MM.1S (cell line): ENCODE data around the gene CFAP91.

Experiments used
- DNase-seq: peaks from one replicate; pipeline ENCODE4 v3.0.0-alpha.2; 2015
- H2AFZ ChIP-seq: fragments of 300-600 bp; sonication (generic); 2 replicates; pipeline ENCODE4 v1.6.0; 2016; ENCODE audit warnings: antibody characterized with exemption, low read length
- H3F3A ChIP-seq: fragments of 300-600 bp; sonication (generic); 2 replicates; pipeline ENCODE4 v1.6.1; 2016; ENCODE audit warnings: mild to moderate bottlenecking, antibody characterized with exemption, low read length, moderate library complexity, mixed read lengths; ENCODE audit not compliant: insufficient read depth
- H3K27ac ChIP-seq: fragments of 300-600 bp; sonication (generic); 2 replicates; pipeline ENCODE4 v1.5.1; 2016; ENCODE audit warnings: mild to moderate bottlenecking, low read length
- H3K27me3 ChIP-seq: fragments of 300-600 bp; sonication (generic); replicated peaks from 2 replicates; pipeline ENCODE4 v1.6.0; 2016; ENCODE audit warnings: low read length; ENCODE audit not compliant: insufficient read depth
- H3K36me3 ChIP-seq: fragments of 300-600 bp; sonication (generic); replicated peaks from 2 replicates; pipeline ENCODE4 v1.6.1; 2016; ENCODE audit warnings: mild to moderate bottlenecking, low read length, mixed read lengths; ENCODE audit not compliant: insufficient read depth
- H3K4me1 ChIP-seq: fragments of 300-600 bp; sonication (generic); 2 replicates; pipeline ENCODE4 v1.6.1; 2016; ENCODE audit warnings: low read length, mixed read lengths
- H3K4me2 ChIP-seq: fragments of 300-600 bp; sonication (generic); 2 replicates; pipeline ENCODE4 v1.6.0; 2016; ENCODE audit warnings: low read depth, low read length
- H3K4me3 ChIP-seq: fragments of 300-600 bp; sonication (generic); 2 replicates; pipeline ENCODE4 v1.5.1; 2016; ENCODE audit warnings: low read length, mixed read lengths
- H3K79me2 ChIP-seq: fragments of 300-600 bp; sonication (generic); 2 replicates; pipeline ENCODE4 v1.6.1; 2016; ENCODE audit warnings: mixed run types, low read length, mixed read lengths
- H3K9ac ChIP-seq: fragments of 300-600 bp; sonication (generic); 2 replicates; pipeline ENCODE4 v1.6.1; 2016; ENCODE audit warnings: low read length, mixed read lengths
- H3K9me2 ChIP-seq: fragments of 300-600 bp; sonication (generic); replicated peaks from 2 replicates; pipeline ENCODE4 v1.6.1; 2016; ENCODE audit warnings: mild to moderate bottlenecking, low read length, mixed read lengths; ENCODE audit not compliant: insufficient read depth
- H3K9me3 ChIP-seq: fragments of 300-600 bp; sonication (generic); replicated peaks from 2 replicates; pipeline ENCODE4 v1.6.1; 2016; ENCODE audit warnings: mild to moderate bottlenecking, low read length, mixed read lengths; ENCODE audit not compliant: insufficient read depth
- H4K20me1 ChIP-seq: fragments of 300-600 bp; sonication (generic); 2 replicates; pipeline ENCODE4 v1.6.1; 2016; ENCODE audit warnings: mild to moderate bottlenecking, low read length, moderate library complexity, mixed read lengths; ENCODE audit not compliant: insufficient read depth
- CTCF ChIP-seq: fragments of 300-600 bp; sonication (generic); IDR thresholded peaks from 2 replicates; pipeline ENCODE4 v1.5.1; 2016; ENCODE audit warnings: antibody characterized with exemption, low read length, mixed read lengths
- EZH2 ChIP-seq: fragments of 300-600 bp; sonication (generic); optimal IDR thresholded peaks from 2 replicates; pipeline ENCODE3; 2017; ENCODE audit warnings: low read depth, mild to moderate bottlenecking, antibody characterized with exemption, low read length, mixed read lengths
- EZH2phosphoT487 ChIP-seq: fragments of 300-600 bp; sonication (generic); IDR thresholded peaks from 2 replicates; pipeline ENCODE4 v1.6.1; 2018; ENCODE audit warnings: antibody characterized with exemption, low read length

CFAP91 gene

GRCh38 chr3:119747357-119747756, 44.5 kb downstream of the CFAP91 start:
- H3K9ac ChIP-seq = no peak overlapping the region

GRCh38 chr3:119748991-119749390, 46.2 kb downstream of the CFAP91 start:
- H3K9me2 ChIP-seq = no peaks in the 10 kb centered on the region
- H4K20me1 ChIP-seq = no peaks in the 10 kb centered on the region
- no peak overlapping the region for H3K9ac ChIP-seq
- no peak for DNase-seq
- no peaks in the 10 kb centered on the region for H3K79me2 ChIP-seq
- H3K27me3 ChIP-seq = 0 out of 2 replicates have a peak, but pooled peaks cover 10% of the 10 kb centered on the region
- no peaks in the 10 kb centered on the region for H3K9me3 ChIP-seq
- H3F3A ChIP-seq = peaks cover 12% of the 10 kb centered on the region
- no peak overlapping the region for H3K4me2 ChIP-seq
- TF ChIP-seq CTCF (no peak), EZH2phosphoT487 (no peak), EZH2 (no peak)
- H3K4me1 ChIP-seq = peaks cover 16% of the 10 kb centered on the region
- H3K4me3 ChIP-seq = no peak overlapping the region
- H2AFZ ChIP-seq = no peak overlapping the region
- no peaks in the 10 kb centered on the region for H3K36me3 ChIP-seq
- H3K27ac ChIP-seq = no peak overlapping the region

More at GRCh38 chr3:119747357-119747756, 44.5 kb downstream of the CFAP91 start:
- Histone ChIP-seq H4K20me1 (no peaks in the 10 kb centered on the region), H3K4me3 (no peak overlapping the region), H3K4me1 (peaks cover 16% of the 10 kb centered on the region), H3F3A (peaks cover 12% of the 10 kb centered on the region), H3K36me3 (no peaks in the 10 kb centered on the region), H3K9me2 (no peaks in the 10 kb centered on the region), H3K9me3 (no peaks in the 10 kb centered on the region), H3K4me2 (no peak overlapping the region), H3K79me2 (no peaks in the 10 kb centered on the region), H2AFZ (no peak overlapping the region), H3K27ac (no peak overlapping the region), H3K27me3 (0 out of 2 replicates have a peak, but pooled peaks cover 10% of the 10 kb centered on the region)
- DNase-seq = no peak
- TF ChIP-seq EZH2phosphoT487 (no peak), CTCF (no peak), EZH2 (no peak)

- H3K79me2 ChIP-seq = no peaks in the 10 kb centered on the region
- H3K27ac ChIP-seq = no peak overlapping the region
- no peak for DNase-seq
- H3K4me1 ChIP-seq = peaks cover 4% of the 10 kb centered on the region
- H3K36me3 ChIP-seq = no peaks in the 10 kb centered on the region
- peaks cover under 1% of the 10 kb centered on the region; the same call in 1 of the 2 replicates for H3F3A ChIP-seq
- TF ChIP-seq CTCF (no peak), EZH2 (no peak), EZH2phosphoT487 (no peak)
- no peak overlapping the region for H2AFZ ChIP-seq
- H3K9ac ChIP-seq = no peak overlapping the region
- H3K27me3 ChIP-seq = 0 out of 2 replicates have a peak, but pooled peaks cover 5% of the 10 kb centered on the region
- H4K20me1 ChIP-seq = no peaks in the 10 kb centered on the region
- no peak overlapping the region for H3K4me3 ChIP-seq
- no peaks in the 10 kb centered on the region for H3K9me3 ChIP-seq
- no peaks in the 10 kb centered on the region for H3K9me2 ChIP-seq
- no peak overlapping the region for H3K4me2 ChIP-seq
These were observed 48.6 kb downstream of the CFAP91 start for GRCh38 chr3:119751423-119751822.
